Measurements from ENCODE around the gene C2CD4C. TPM values are rescaled to one million over a fixed set of nuclear protein-coding genes. Genes with fewer than 3 reads are reported as not detected.
"Not testable (repeated sequence)": the region's sequence is repeated elsewhere in the genome, so short reads cannot be mapped to it uniquely, and the experiment has no call there.

The C2CD4C gene
- total RNA-seq, 2 donors from 2014 or later = 0.52 to 0.96 TPM

DNA sequence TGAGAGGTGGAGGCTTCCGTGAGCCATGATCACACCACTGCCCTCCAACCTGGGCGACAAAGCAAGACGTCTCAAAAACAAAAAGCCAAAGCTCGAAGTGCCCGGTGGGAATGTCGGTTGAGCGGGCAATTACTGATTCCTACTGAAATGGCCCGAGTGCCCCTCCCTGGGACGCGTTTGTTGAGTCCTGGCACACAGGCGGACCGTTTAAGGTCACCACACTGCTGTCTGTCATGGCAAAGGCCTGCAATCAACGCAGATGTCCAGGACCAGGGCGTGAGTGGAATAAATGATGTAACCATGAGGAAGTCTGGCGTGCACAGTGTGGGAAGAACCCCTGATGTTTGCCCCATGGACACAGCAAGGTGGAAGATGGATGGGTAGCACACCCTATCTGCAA, 19.2 kb upstream of the C2CD4C start:
- intact Hi-C loops (cut with DNase I) = no loop called here
- DNase-seq = no peak
- TF ChIP-seq, protein P1, sequence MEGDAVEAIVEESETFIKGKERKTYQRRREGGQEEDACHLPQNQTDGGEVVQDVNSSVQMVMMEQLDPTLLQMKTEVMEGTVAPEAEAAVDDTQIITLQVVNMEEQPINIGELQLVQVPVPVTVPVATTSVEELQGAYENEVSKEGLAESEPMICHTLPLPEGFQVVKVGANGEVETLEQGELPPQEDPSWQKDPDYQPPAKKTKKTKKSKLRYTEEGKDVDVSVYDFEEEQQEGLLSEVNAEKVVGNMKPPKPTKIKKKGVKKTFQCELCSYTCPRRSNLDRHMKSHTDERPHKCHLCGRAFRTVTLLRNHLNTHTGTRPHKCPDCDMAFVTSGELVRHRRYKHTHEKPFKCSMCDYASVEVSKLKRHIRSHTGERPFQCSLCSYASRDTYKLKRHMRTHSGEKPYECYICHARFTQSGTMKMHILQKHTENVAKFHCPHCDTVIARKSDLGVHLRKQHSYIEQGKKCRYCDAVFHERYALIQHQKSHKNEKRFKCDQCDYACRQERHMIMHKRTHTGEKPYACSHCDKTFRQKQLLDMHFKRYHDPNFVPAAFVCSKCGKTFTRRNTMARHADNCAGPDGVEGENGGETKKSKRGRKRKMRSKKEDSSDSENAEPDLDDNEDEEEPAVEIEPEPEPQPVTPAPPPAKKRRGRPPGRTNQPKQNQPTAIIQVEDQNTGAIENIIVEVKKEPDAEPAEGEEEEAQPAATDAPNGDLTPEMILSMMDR (IDR thresholded peaks at IDR 0.05) = no peak

DNA sequence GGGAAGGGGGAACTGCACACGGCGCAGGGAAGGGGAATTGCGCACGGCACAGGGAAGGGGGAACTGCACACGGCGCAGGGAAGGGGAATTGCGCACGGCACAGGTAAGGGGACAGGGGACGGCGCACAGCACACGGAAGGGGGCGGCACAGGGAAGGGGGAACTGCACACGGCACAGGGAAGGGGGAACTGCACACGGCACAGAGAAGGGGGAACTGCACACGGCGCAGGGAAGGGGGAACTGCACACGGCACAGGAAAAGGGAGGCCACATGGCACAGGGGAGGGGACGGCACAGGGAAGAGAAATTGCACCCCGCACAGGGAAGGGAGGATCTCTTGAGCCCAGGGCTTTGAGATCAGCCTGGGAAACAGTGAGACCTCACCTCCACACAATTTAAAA, 18.7 kb upstream of the C2CD4C start:
- H3K4me1 ChIP-seq; DNase-seq; H3K9ac ChIP-seq (ENCODE audit: low read depth in 2 of 2, low read length in 2 of 2); H3K27ac ChIP-seq; intact Hi-C loops (cut with DNase I); H3K4me3 ChIP-seq; H3K9me3 ChIP-seq; H3K36me3 ChIP-seq; H3K27me3 ChIP-seq: not testable (repeated sequence)

More for the DNA sequence above, 19.2 kb upstream of the C2CD4C start:
- no peaks in the 10 kb centered on the region for H3K9me3 ChIP-seq
- H3K27ac ChIP-seq = no peak overlapping the region
- no peak overlapping the region for H3K9ac ChIP-seq (ENCODE audit: low read depth in 2 of 2, low read length in 2 of 2)
- no peaks in the 10 kb centered on the region for H3K36me3 ChIP-seq
- no peaks in the 10 kb centered on the region for H3K27me3 ChIP-seq
- no peak overlapping the region for H3K4me3 ChIP-seq
- H3K4me1 ChIP-seq = no peaks in the 10 kb centered on the region

DNA sequence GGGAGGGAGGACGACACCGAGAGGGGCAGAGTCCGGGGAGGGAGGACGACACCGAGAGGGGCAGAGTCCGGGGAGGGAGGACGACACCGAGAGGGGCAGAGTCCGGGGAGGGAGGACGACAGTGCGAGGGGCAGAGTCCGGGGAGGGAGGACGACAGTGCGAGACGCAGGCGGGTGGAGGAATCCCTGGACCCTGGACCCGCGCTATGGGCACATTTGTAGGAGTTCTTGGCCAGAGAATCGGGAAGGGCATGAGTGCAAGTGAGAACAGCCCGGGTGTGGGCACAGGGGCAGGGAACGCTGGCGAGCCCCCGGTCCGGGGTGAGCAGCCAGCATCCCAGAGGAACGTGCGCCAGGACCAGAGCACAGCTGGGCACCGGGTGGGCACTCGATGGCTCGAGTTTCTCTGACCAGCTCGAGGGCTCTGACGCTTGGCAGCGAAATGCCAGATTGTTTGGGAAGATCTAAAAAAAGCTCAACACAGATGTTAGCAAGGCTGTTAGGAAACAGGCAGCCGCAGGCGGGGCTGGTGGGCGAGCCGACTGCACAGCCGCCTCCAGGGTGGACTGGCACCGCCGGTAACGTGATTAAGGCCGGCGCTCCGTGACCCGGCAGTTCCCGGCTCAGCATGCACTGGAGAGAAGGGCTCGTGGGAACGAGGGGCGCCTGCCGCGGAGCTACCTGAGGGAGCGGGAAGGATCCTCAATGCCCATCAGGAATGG, 17.9 kb upstream of the C2CD4C start:
- TF ChIP-seq, protein P1 (IDR thresholded peaks at IDR 0.05) = no peak
- Histone ChIP-seq H3K9me3 (no peaks in the 10 kb centered on the region), H3K27ac (no peak overlapping the region), H3K27me3 (no peaks in the 10 kb centered on the region), H3K9ac (ENCODE audit: low read depth in 2 of 2, low read length in 2 of 2) (no peak overlapping the region), H3K4me1 (no peaks in the 10 kb centered on the region), H3K4me3 (no peak overlapping the region), H3K36me3 (no peaks in the 10 kb centered on the region)
- DNase-seq = no peak
- intact Hi-C loops (cut with DNase I) = no loop called here

DNA sequence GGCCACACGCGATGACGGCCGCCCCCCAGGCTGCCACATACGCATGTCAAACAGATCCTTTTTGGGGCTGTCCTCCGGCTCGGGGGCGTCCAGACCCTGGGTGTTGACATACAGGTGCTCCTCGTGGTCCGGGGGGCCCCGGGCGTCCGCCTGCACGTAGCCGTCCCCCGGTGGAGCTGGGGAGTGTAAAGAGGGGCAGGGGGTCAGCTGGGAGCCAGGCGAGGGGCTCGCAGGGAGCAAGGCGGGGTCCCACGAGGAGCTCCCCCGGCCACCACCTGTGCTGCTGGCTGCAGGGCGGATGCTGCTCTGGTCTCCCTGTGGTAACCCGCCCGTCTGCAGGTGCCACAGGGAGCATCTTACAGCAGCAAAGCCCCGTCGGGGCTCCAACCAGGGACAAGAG, 16.1 kb upstream of the C2CD4C start:
- intact Hi-C loops (cut with DNase I) = no loop called here
- no peaks in the 10 kb centered on the region for H3K4me1 ChIP-seq
- no peaks in the 10 kb centered on the region for H3K36me3 ChIP-seq
- no peak overlapping the region for H3K27ac ChIP-seq
- no peak for DNase-seq
- H3K9ac ChIP-seq (ENCODE audit: low read depth in 2 of 2, low read length in 2 of 2) = no peak overlapping the region
- no peak overlapping the region for H3K4me3 ChIP-seq
- H3K27me3 ChIP-seq = no peaks in the 10 kb centered on the region
- TF ChIP-seq, protein P1 (IDR thresholded peaks at IDR 0.05) = no peak
- H3K9me3 ChIP-seq = no peaks in the 10 kb centered on the region

DNA sequence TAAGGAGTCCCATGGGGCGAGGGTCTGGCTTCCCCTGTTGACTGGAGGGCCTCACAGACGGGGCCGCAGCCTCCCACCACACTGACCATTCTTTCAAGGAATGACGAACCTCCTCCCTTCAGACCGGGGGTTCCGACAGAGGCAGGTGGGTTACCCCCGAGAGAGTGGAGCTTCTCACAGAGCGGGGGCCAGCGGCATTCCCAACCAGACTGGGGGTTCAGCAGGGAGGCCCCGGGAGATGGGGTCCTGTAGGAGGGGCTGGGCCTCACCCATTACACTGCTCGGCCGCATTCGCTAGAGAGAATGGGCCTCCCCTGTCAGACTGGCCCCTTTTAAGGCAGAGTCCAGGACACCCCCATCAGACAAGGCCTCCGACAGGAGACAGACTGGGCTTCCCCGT, 15.6 kb upstream of the C2CD4C start:
- Histone ChIP-seq H3K36me3 (no peaks in the 10 kb centered on the region), H3K9me3 (no peaks in the 10 kb centered on the region), H3K9ac (ENCODE audit: low read depth in 2 of 2, low read length in 2 of 2) (no peak overlapping the region), H3K27ac (no peak overlapping the region), H3K4me3 (no peak overlapping the region), H3K27me3 (no peaks in the 10 kb centered on the region), H3K4me1 (no peaks in the 10 kb centered on the region)
- no peak for DNase-seq
- TF ChIP-seq, protein P1 (IDR thresholded peaks at IDR 0.05) = no peak
- intact Hi-C loops (cut with DNase I) = no loop called here

DNA sequence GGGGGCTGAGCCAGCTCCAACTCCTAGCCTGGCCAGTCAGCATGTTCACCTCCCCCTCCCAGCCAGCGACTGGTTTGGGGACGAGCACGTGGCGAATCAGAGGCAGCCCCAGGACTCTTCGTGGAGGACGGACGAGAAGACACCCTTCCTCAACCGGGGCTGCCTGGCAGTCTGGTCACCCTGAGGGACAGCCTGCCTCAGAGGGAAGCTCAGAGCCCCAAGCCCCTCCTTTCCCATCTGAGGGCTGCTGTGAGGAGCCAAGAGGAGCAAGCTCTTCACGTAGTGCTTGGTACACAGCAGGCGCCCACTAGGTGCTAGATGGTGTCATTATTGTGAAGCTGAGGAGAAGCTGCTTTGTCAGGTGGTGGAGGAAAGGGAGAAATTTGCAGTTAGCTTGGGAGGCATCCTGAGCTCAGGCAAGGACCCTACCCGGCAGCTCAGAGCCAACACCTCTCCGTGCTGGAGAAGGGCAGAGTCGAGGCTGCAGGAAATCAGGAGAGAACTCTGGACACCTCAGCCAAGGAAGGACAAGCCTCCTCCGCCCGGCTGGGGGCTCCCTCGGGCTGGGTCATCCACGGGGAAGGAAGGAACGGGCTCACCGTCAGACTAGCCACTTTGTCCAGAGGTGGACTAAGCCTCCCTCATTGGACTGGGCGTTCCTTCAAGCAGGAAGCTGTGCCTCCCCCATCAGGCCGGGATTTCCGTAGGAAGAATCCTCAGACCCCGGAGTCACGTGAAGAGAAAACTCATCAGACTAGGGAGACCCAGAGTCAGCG, 14.9 kb upstream of the C2CD4C start:
- DNase-seq = no peak
- Histone ChIP-seq H3K4me1 (no peaks in the 10 kb centered on the region), H3K9me3 (no peaks in the 10 kb centered on the region), H3K27ac (no peak overlapping the region), H3K36me3 (no peaks in the 10 kb centered on the region), H3K4me3 (no peak overlapping the region), H3K27me3 (no peaks in the 10 kb centered on the region), H3K9ac (ENCODE audit: low read depth in 2 of 2, low read length in 2 of 2) (no peak overlapping the region)
- TF ChIP-seq, protein P1 (IDR thresholded peaks at IDR 0.05) = no peak
- intact Hi-C loops (cut with DNase I) = no loop called here

DNA sequence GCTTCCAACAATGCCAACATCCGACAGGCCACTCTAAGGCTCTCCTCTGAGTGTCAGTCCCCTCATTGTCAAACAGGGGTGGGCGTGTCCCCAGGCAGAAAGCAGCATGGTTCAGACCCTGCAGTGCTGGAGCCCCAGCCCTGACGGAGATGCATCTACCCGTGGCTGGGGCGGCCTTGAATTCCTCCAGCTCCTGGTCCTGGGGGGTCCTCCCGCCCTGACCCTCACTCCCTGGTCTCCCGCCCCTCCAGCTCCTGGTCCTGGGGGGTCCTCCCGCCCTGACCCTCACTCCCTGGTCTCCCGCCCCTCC, 13.9 kb upstream of the C2CD4C start:
- H3K36me3 ChIP-seq; DNase-seq; H3K4me1 ChIP-seq; H3K27me3 ChIP-seq; H3K4me3 ChIP-seq; H3K9me3 ChIP-seq; H3K9ac ChIP-seq (ENCODE audit: low read depth in 2 of 2, low read length in 2 of 2); H3K27ac ChIP-seq; intact Hi-C loops (cut with DNase I): not testable (repeated sequence)

All from colonic mucosa (tissue), 4 donors.